ENCODE data around the gene MLANA.

GRCh38 chr9:5939530-5939929, 48.8 kb downstream of the MLANA start:
- no peak for TF ChIP-seq KLF9 (tag by site-specific recombination; IDR thresholded peaks at IDR 0.05; ENCODE audit: low read depth)
- TF ChIP-seq CTCF (tag by site-specific recombination; IDR thresholded peaks at IDR 0.05), result no peak
- TF ChIP-seq ZFP37 (tag by site-specific recombination; IDR thresholded peaks at IDR 0.05), result no peak
- TF ChIP-seq YY1 (tag by site-specific recombination; IDR thresholded peaks at IDR 0.05), result no peak
- no peak for TF ChIP-seq ZNF239 (tag by site-specific recombination; IDR thresholded peaks at IDR 0.05)
- TF ChIP-seq ZNF530 (tag by site-specific recombination; IDR thresholded peaks at IDR 0.05; ENCODE audit: low read depth), result no peak
- TF ChIP-seq, protein P1, sequence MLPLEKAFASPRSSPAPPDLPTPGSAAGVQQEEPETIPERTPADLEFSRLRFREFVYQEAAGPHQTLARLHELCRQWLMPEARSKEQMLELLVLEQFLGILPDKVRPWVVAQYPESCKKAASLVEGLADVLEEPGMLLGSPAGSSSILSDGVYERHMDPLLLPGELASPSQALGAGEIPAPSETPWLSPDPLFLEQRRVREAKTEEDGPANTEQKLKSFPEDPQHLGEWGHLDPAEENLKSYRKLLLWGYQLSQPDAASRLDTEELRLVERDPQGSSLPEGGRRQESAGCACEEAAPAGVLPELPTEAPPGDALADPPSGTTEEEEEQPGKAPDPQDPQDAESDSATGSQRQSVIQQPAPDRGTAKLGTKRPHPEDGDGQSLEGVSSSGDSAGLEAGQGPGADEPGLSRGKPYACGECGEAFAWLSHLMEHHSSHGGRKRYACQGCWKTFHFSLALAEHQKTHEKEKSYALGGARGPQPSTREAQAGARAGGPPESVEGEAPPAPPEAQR (tag by site-specific recombination; IDR thresholded peaks at IDR 0.05), result no peak
- no peak for TF ChIP-seq FEZF1 (tag by site-specific recombination; IDR thresholded peaks at IDR 0.05)
- TF ChIP-seq BCL11B (tag by site-specific recombination; IDR thresholded peaks at IDR 0.05; ENCODE audit: low read depth), result no peak
- no peak for TF ChIP-seq GLIS2 (tag by site-specific recombination; IDR thresholded peaks at IDR 0.05)
- TF ChIP-seq ZNF335 (tag by site-specific recombination; conservative IDR thresholded peaks at IDR 0.05), result no peak
- no peak for TF ChIP-seq ZNF311 (tag by site-specific recombination; IDR thresholded peaks at IDR 0.05; ENCODE audit: borderline replicate concordance)
- no peak for TF ChIP-seq ZNF777 (tag by site-specific recombination; IDR thresholded peaks at IDR 0.05; ENCODE audit: borderline replicate concordance)
- TF ChIP-seq TCF7L2 (IDR thresholded peaks at IDR 0.05; ENCODE audit: borderline replicate concordance, low read depth, low read length), result no peak

Measured in HEK293 (cell line).